GM12878 (cell line): ENCODE data around the gene CIDEC. TPM values are rescaled to one million over a fixed set of nuclear protein-coding genes. Genes with fewer than 3 reads are reported as not detected.

Source experiments
- ATAC-seq: fragments of 200-7000 bp; cut with Tn5 transposase; 3 replicates; pipeline ENCODE4 v1.9.1; 2020; ENCODE audit warnings: mild to moderate bottlenecking, moderate library complexity
- BruUV-seq: library from RNA; stranded (reverse); fragments of 400-500 nt; replicated peaks from 2 replicates; lab custom pipeline; 2021; lab: Mats Ljungman, UMichigan
- CTCF ChIA-PET: fragments of 300-600 bp; sonication (Branson Sonifier 250); formaldehyde crosslinking; extraction: SDS; loops from one replicate; lab custom pipeline; 2021; ENCODE audit warnings: inconsistent platforms; lab: Yijun Ruan, JAX
- POLR2A ChIA-PET: fragments of 350-600 bp; formaldehyde crosslinking; extraction: SDS; loops from one replicate; lab custom pipeline; 2021; ENCODE audit warnings: inconsistent platforms; lab: Charles Lee
- RAD21 ChIA-PET: fragments of 300-600 bp; sonication (Branson Sonifier 250); formaldehyde crosslinking; loops from one replicate; lab custom pipeline; 2023; ENCODE audit warnings: antibody characterized with exemption; ENCODE audit not compliant: unreplicated experiment; lab: Charles Lee
- SMC1A ChIA-PET: fragments of 300-600 bp; sonication (Branson Sonifier 250); formaldehyde crosslinking; loops from one replicate; lab custom pipeline; 2023; ENCODE audit not compliant: unreplicated experiment, uncharacterized antibody; lab: Charles Lee
- DNase-seq: peaks from one replicate; pipeline ENCODE4 v3.0.0-alpha.2; 2011; ENCODE audit warnings: low read depth, low spot score
- FAIRE-seq: peaks from 3 replicates; lab custom pipeline; 2011; peaks lifted over from hg19 to GRCh38; lab: Jason Lieb, UNC
- H2AFZ ChIP-seq: 2 replicates; pipeline ENCODE4 v1.6.0; 2011; ENCODE audit warnings: low read depth, low read length, control low read depth; ENCODE audit not compliant: control insufficient read depth
- H3K27ac ChIP-seq: 2 replicates; pipeline ENCODE4 v1.5.1; 2011; ENCODE audit warnings: control low read depth; ENCODE audit not compliant: control insufficient read depth, insufficient read depth
- H3K27me3 ChIP-seq, 2 experiments: replicated peaks in 1 of 2; 2 replicates each; pipeline versions ENCODE4 v1.6.0 to v1.6.1; 2011; ENCODE audit warnings: low read length in 1 of 2; ENCODE audit not compliant: control insufficient read depth in 2 of 2, insufficient read depth in 2 of 2
- H3K36me3 ChIP-seq, 2 experiments: 2 replicates each; pipeline ENCODE4 v1.5.1; 2011; ENCODE audit warnings: low read length in 1 of 2; ENCODE audit not compliant: control insufficient read depth in 2 of 2, insufficient read depth in 2 of 2
- H3K4me1 ChIP-seq: 2 replicates; pipeline ENCODE4 v1.6.1; 2011; ENCODE audit warnings: mild to moderate bottlenecking, low read length, moderate library complexity, mixed read lengths; ENCODE audit not compliant: control insufficient read depth, insufficient read depth
- H3K4me2 ChIP-seq: 2 replicates; pipeline ENCODE4 v1.6.0; 2011; ENCODE audit warnings: control low read depth; ENCODE audit not compliant: control insufficient read depth, insufficient read depth
- H3K4me3 ChIP-seq: fragments of 200-600 bp; sonication (generic); 2 replicates; pipeline ENCODE4 v1.5.1; 2016
- H3K79me2 ChIP-seq: 2 replicates; pipeline ENCODE4 v1.6.0; 2011; ENCODE audit warnings: low read length; ENCODE audit not compliant: control insufficient read depth, insufficient read depth
- H3K9ac ChIP-seq: 2 replicates; pipeline ENCODE4 v1.8.0; 2011; ENCODE audit warnings: low read length, control low read depth, mixed read lengths; ENCODE audit not compliant: control insufficient read depth, insufficient read depth
- H3K9me3 ChIP-seq: replicated peaks from 3 replicates; pipeline ENCODE4 v1.5.1; 2011; ENCODE audit warnings: mild to moderate bottlenecking, low read length; ENCODE audit not compliant: control insufficient read depth, insufficient read depth
- H4K20me1 ChIP-seq: 2 replicates; pipeline ENCODE4 v1.6.0; 2011; ENCODE audit not compliant: control insufficient read depth, insufficient read depth
- ASH2L ChIP-seq: fragments of 300-600, 200-600 bp; sonication (generic); IDR thresholded peaks from 2 replicates; pipeline ENCODE4 v1.6.1; 2017; ENCODE audit warnings: low read depth, mild to moderate bottlenecking, borderline replicate concordance
- ATF7 ChIP-seq: fragments of 450-650 bp; IDR thresholded peaks from 2 replicates; pipeline ENCODE4 v1.6.1; 2016; ENCODE audit warnings: low read depth, mild to moderate bottlenecking
- E4F1 ChIP-seq: fragments of 450-650 bp; IDR thresholded peaks from 2 replicates; pipeline ENCODE4 v1.6.1; 2018; ENCODE audit warnings: borderline replicate concordance, mild to moderate bottlenecking; ENCODE audit not compliant: partially characterized antibody
- IKZF2 ChIP-seq, 2 experiments: fragments of 450-650 bp; IDR thresholded peaks; 2 replicates each; pipeline ENCODE4 v1.6.1; 2017; ENCODE audit warnings: mild to moderate bottlenecking in 2 of 2, moderate library complexity in 2 of 2
- IRF4 ChIP-seq: IDR thresholded peaks from 2 replicates; pipeline ENCODE4 v1.6.1; 2011; ENCODE audit warnings: low read depth, low read length
- MEF2B ChIP-seq: fragments of 450-650 bp; IDR thresholded peaks from 2 replicates; pipeline ENCODE4 v1.6.1; 2018; ENCODE audit warnings: mild to moderate bottlenecking, moderate library complexity; ENCODE audit not compliant: partially characterized antibody, poor library complexity, severe bottlenecking
- NBN ChIP-seq: fragments of 450-650 bp; IDR thresholded peaks from 2 replicates; pipeline ENCODE4 v1.6.1; 2016
- NFIC ChIP-seq: IDR thresholded peaks from 2 replicates; pipeline ENCODE4 v1.6.1; 2012; ENCODE audit warnings: low read depth, mild to moderate bottlenecking, inconsistent platforms, low read length, moderate library complexity
- POLR2AphosphoS2 ChIP-seq: IDR thresholded peaks from 2 replicates; pipeline ENCODE4 v1.6.1; 2011; ENCODE audit warnings: low read depth, mild to moderate bottlenecking, low read length, improper control_type of control experiment, moderate library complexity
- POLR2AphosphoS5 ChIP-seq: IDR thresholded peaks from 2 replicates; pipeline ENCODE4 v1.6.1; 2011; ENCODE audit warnings: mild to moderate bottlenecking, low read length, inconsistent platforms
- POU2F2 ChIP-seq: IDR thresholded peaks from 3 replicates; pipeline ENCODE4 v1.6.1; 2011; ENCODE audit warnings: low read depth, mild to moderate bottlenecking, low read length, borderline replicate concordance
- RAD51 ChIP-seq: fragments of 450-650 bp; IDR thresholded peaks from 2 replicates; pipeline ENCODE4 v1.6.1; 2016; ENCODE audit warnings: moderate library complexity, mild to moderate bottlenecking, inconsistent platforms
- RCOR1 ChIP-seq: conservative IDR thresholded peaks from 2 replicates; pipeline ENCODE4 v1.6.1; 2012; ENCODE audit warnings: low read depth, low read length, improper control_type of control experiment
- RELB ChIP-seq: fragments of 450-650 bp; IDR thresholded peaks from 2 replicates; pipeline ENCODE4 v1.6.1; 2017; ENCODE audit warnings: low read depth, mild to moderate bottlenecking, moderate library complexity
- SP1 ChIP-seq: IDR thresholded peaks from one replicate; pipeline ENCODE4 v1.6.1; 2011; ENCODE audit warnings: low read depth, low read length
- ZSCAN29 ChIP-seq: fragments of 450-650 bp; IDR thresholded peaks from 2 replicates; pipeline ENCODE4 v1.6.1; 2017; ENCODE audit warnings: mild to moderate bottlenecking, moderate library complexity
- WGBS: methylation state at CpG from one replicate; pipeline ENCODE4 v1.1.6; 2016; ENCODE audit warnings: low lambda C conversion rate; ENCODE audit not compliant: insufficient replicate concordance, insufficient coverage; ENCODE audit errors: missing lambda C conversion rate; 5-methylcytosine and 5-hydroxymethylcytosine counted together
- in situ Hi-C: fragments of 300-500 bp; cut with MboI; formaldehyde crosslinking; loops from 9 replicates; pipeline ENCODE4 v1.14.3; 2018; ENCODE audit warnings: mixed read lengths
- intact Hi-C: fragments of 100-400 bp; cut with micrococcal nuclease; formaldehyde crosslinking; loops from one replicate; pipeline ENCODE4 v1.14.2; 2022; ENCODE audit not compliant: unreplicated experiment
- polyA plus RNA-seq, 11 experiments: library from polyadenylated mRNA; depleted of rRNA in 4 of 11; unstranded in 6 of 11; stranded (reverse) in 5 of 11; fragments of >200 nt; fragmentation: Nextera tagmentation in 4 of 11; fragmentation: Illumina TruSeq in 1 of 11; extraction: Ambion mirVana in 4 of 11; extraction: Trizol in 1 of 11; gene quantifications; 1 replicate in 1 of 11; 2 replicates in 10 of 11; pipeline versions ENCODE4 v1.2.1 to v1.2.3, GENCODE V29; 2011 to 2016; ENCODE audit warnings: inconsistent platforms in 2 of 11, missing spikeins in 2 of 11, low read depth in 1 of 11
- total RNA-seq, 4 experiments: library from RNA; depleted of rRNA in 3 of 4; stranded (reverse); fragments of >200 nt in 3 of 4; fragmentation: Illumina TruSeq in 1 of 4; extraction: Trizol in 1 of 4; gene quantifications; 2 replicates each; pipeline versions ENCODE4 v1.2.1 to v1.2.3, GENCODE V29; 2013 to 2021
- TF ChIP-seq, protein P1 (sequence below): fragments of 450-650 bp; IDR thresholded peaks from 2 replicates; pipeline ENCODE4 v1.6.1; 2017; ENCODE audit warnings: mild to moderate bottlenecking, low read depth, inconsistent platforms; ENCODE audit not compliant: poor library complexity, severe bottlenecking

The CIDEC gene
- total and polyA plus RNA-seq, 10 of the 15 experiments (the other 5 are each of a cell fraction or from before 2014, with no cell fraction given), result 0.10 to 0.49 TPM; not detected in 8

- SMC1A ChIA-PET, result interaction anchor here (0.8 to 2.1 kb wide), 11 partner anchors 9 to 136 kb away, joined by 3 to 13 read pairs (median 4); partner anchors contain the start of genes ARPC4, CIDEC, RPUSD3 and TADA3
- BruUV-seq, result no TSS peak
- TF ChIP-seq NBN (0 out of 2 replicates have a peak, but pooled peaks have one; percentile 13), RAD51 (peak; percentile 36; the same call in 1 of the 2 replicates), ATF7 (0 out of 2 replicates have a peak, but pooled peaks have one; percentile 11), MEF2B (peak; percentile 66), E4F1 (no peak), SP1 (peak; percentile 3), IKZF2 (IDR thresholded peaks at IDR 0.05) (peak in 1 of 2 experiments; percentile 50; a peak in 1 of 4 replicates), POLR2AphosphoS5 (no peak), RCOR1 (0 out of 2 replicates have a peak, but pooled peaks have one; percentile 36), POU2F2 (0 out of 3 replicates have a peak, but pooled peaks have one; percentile 4), ASH2L (no peak), NFIC (0 out of 2 replicates have a peak, but pooled peaks have one; percentile 28), POLR2AphosphoS2 (no peak), IRF4 (no peak), ZSCAN29 (0 out of 2 replicates have a peak, but pooled peaks have one; percentile 27), RELB (0 out of 2 replicates have a peak, but pooled peaks have one; percentile 4)
- TF ChIP-seq, protein P1, sequence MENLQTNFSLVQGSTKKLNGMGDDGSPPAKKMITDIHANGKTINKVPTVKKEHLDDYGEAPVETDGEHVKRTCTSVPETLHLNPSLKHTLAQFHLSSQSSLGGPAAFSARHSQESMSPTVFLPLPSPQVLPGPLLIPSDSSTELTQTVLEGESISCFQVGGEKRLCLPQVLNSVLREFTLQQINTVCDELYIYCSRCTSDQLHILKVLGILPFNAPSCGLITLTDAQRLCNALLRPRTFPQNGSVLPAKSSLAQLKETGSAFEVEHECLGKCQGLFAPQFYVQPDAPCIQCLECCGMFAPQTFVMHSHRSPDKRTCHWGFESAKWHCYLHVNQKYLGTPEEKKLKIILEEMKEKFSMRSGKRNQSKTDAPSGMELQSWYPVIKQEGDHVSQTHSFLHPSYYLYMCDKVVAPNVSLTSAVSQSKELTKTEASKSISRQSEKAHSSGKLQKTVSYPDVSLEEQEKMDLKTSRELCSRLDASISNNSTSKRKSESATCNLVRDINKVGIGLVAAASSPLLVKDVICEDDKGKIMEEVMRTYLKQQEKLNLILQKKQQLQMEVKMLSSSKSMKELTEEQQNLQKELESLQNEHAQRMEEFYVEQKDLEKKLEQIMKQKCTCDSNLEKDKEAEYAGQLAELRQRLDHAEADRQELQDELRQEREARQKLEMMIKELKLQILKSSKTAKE, result peak; percentile 46
Observed at GRCh38 chr3:9891072-9891622, 11.1 kb upstream of the CIDEC start.

More at GRCh38 chr3:9891072-9891622, 11.1 kb upstream of the CIDEC start:
- Histone ChIP-seq H3K27ac (peak overlapping the region; percentile 98), H3K36me3 (peaks cover 2 to 12% of the 10 kb centered on the region in 2 experiments), H3K4me2 (peak overlapping the region; percentile 7; the same call in 1 of the 2 replicates), H3K27me3 (no peaks in the 10 kb centered on the region), H3K4me1 (no peaks in the 10 kb centered on the region), H3K9me3 (no peaks in the 10 kb centered on the region; the same call in 2 of the 3 replicates), H4K20me1 (no peaks in the 10 kb centered on the region), H3K4me3 (peak overlapping the region; percentile 80), H2AFZ (peak overlapping the region; percentile 93), H3K9ac (peak overlapping the region; percentile 99), H3K79me2 (peaks cover 34% of the 10 kb centered on the region)
- RAD21 ChIA-PET, result interaction anchor here (1.4 to 2.0 kb wide), 4 partner anchors 11 to 96 kb away, joined by 3 to 17 read pairs (median 6); partner anchors contain the start of genes CIDEC, CRELD1 and EMC3
- WGBS, result 1% methylated on average over 12 of the region's 12 CpGs
- intact Hi-C loops, result loop anchor here (2.0 kb wide), 1 partner anchor 42 kb away; the partner anchor contains the start of gene CRELD1
- DNase-seq (no peak), FAIRE-seq (no peak), ATAC-seq (peak; percentile 3)
- POLR2A ChIA-PET, result interaction anchor here (0.6 to 3.4 kb wide), 16 partner anchors 11 to 430 kb away, joined by 3 to 35 read pairs (median 4); partner anchors contain the start of genes ARPC4, CIDEC, CRELD1 and EMC3
- CTCF ChIA-PET, result interaction anchor here (0.5 to 3.1 kb wide), 6 partner anchors 11 to 287 kb away, joined by 4 to 28 read pairs (median 5); partner anchors contain the start of genes CIDEC and CRELD1
- in situ Hi-C loops, result no loop called here
